IPS-NIHi11 (cell line): ENCODE data around the gene TBC1D22A.
"Not testable (repeated sequence)": the region's sequence is repeated elsewhere in the genome, so short reads cannot be mapped to it uniquely, and the experiment has no call there.

Source experiments
- DNase-seq: peaks from one replicate; pipeline ENCODE4 v3.0.0; 2012; ENCODE audit warnings: mixed read lengths, low spot score

Gene TBC1D22A

GRCh38 chr22:47124451-47124881, 362.0 kb downstream of the TBC1D22A start:
- DNase-seq, result no peak

- DNase-seq, result no peak
These were observed 362.5 kb downstream of the TBC1D22A start for GRCh38 chr22:47124961-47125360.

- no peak for DNase-seq
These were observed 363.2 kb downstream of the TBC1D22A start for GRCh38 chr22:47125603-47126002.

GRCh38 chr22:47126344-47126811, 363.9 kb downstream of the TBC1D22A start:
- DNase-seq, result no peak

- no peak for DNase-seq
These were observed 365.0 kb downstream of the TBC1D22A start for GRCh38 chr22:47127441-47127871.

GRCh38 chr22:47128216-47128615, 365.8 kb downstream of the TBC1D22A start:
- no peak for DNase-seq

GRCh38 chr22:47128622-47129215, 366.3 kb downstream of the TBC1D22A start:
- no peak for DNase-seq

GRCh38 chr22:47129902-47130635, 367.6 kb downstream of the TBC1D22A start:
- DNase-seq, result no peak

- no peak for DNase-seq
These were observed 368.6 kb downstream of the TBC1D22A start for GRCh38 chr22:47130883-47131631.

GRCh38 chr22:47131632-47132427, 369.4 kb downstream of the TBC1D22A start:
- DNase-seq, result no peak

- no peak for DNase-seq
These were observed 370.0 kb downstream of the TBC1D22A start for GRCh38 chr22:47132428-47132825.

GRCh38 chr22:47133061-47133969, 370.9 kb downstream of the TBC1D22A start:
- no peak for DNase-seq

GRCh38 chr22:47134222-47134621, 371.8 kb downstream of the TBC1D22A start:
- no peak for DNase-seq

GRCh38 chr22:47135338-47135737, 372.9 kb downstream of the TBC1D22A start:
- no peak for DNase-seq

GRCh38 chr22:47136050-47136449, 373.6 kb downstream of the TBC1D22A start:
- no peak for DNase-seq

GRCh38 chr22:47136671-47137070, 374.2 kb downstream of the TBC1D22A start:
- DNase-seq, result no peak

- DNase-seq, result no peak
These were observed 376.8 kb downstream of the TBC1D22A start for GRCh38 chr22:47139013-47139789.

GRCh38 chr22:47139790-47140119, 377.3 kb downstream of the TBC1D22A start:
- DNase-seq, result no peak

GRCh38 chr22:47140975-47141374, 378.5 kb downstream of the TBC1D22A start:
- DNase-seq, result not testable (repeated sequence)

- no peak for DNase-seq
These were observed 380.1 kb downstream of the TBC1D22A start for GRCh38 chr22:47142427-47143046.
